Fibroblast of skin of scalp (primary cell): ENCODE measurements around the gene PPP1R3G.

ENCODE experiments used
- DNase-seq: peaks from one replicate; pipeline ENCODE4 v3.0.0-alpha.2; 2013

Gene PPP1R3G

DNA sequence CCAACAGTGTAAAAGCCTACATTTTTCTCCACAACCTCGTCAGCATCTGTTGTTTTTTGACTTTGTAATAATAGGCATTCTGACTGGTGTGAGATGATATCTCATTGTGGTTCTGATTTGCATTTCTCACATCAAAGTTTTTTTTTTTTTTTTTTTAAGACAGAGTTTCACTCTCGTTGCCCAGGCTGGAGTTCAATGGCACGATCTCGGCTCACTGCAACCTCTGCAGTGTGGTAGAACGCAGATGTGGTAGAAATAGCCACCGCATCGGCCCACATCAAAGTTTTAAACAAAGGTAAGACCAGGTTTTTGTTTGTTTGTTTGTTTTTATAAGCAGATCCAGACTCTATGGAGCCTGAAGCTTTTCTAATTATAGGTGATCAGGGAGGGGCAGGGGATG lies 12.7 kb upstream of the PPP1R3G start:
- DNase-seq: no peak

DNA sequence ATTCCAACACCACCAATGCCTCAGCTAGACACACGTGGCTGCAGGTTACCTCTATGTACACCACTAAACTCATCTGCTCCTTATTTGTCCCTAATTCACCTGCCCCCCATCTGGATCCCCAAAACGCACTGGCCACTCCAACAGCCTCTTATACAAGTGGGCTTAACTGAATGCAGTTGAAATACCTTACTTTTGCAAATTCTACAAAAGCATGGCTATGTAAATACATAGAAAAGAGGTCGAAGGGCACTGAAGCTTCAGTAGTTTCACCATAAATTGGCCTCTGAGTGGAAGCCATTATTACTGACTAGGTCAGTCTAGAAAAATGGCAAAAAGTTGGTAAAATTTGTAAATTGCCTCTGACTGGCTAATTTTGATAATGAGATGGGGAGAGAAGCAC lies 11.1 kb upstream of the PPP1R3G start:
- no peak for DNase-seq

GRCh38 chr6:5076931-5077330 lies 8.2 kb upstream of the PPP1R3G start:
- no peak for DNase-seq

- DNase-seq: no peak
Observed at GRCh38 chr6:5078121-5078669, 6.9 kb upstream of the PPP1R3G start.

- no peak for DNase-seq
Observed at GRCh38 chr6:5079692-5080091, 5.4 kb upstream of the PPP1R3G start.

GRCh38 chr6:5080574-5080973 lies 4.6 kb upstream of the PPP1R3G start:
- no peak for DNase-seq

DNA sequence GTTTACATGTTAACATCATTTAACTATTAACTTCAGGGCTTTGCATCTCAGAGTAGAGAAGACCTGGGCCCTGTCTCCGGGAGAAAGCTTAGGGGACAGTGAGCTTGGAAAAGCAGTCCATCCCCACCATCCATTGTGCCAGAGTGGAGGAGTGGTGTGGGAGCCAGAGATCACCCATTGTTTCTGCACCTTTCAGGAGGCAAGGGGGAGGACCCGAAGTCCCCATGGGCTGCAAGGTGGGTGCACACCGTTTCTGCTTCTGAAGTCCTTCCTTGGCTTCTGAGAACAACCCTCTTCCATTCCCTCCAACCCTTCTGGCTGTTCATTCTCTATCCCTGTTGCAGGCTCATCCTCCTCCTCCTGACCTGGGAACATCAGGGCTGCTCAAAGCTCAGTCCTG lies 4.0 kb upstream of the PPP1R3G start:
- no peak for DNase-seq

DNA sequence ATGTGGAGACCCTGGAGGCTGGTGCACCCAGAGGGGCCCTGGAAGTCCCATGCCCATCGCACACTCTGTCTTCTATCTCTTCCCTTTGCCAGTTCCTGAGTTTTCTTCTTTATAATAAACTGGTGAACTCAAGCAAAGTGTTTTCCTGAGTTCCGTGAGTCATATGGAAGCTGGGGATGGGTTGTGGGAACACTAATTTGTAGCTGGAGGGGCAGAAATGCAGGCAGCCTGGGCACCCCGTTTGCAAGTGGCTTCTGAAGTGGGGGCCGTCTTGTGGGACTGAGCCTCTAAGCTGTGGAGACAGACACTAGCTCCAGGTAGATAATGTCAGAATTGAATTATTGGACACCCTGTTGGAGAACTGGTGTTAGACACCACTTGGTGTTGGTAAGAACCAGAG lies 3.2 kb upstream of the PPP1R3G start:
- no peak for DNase-seq

DNA sequence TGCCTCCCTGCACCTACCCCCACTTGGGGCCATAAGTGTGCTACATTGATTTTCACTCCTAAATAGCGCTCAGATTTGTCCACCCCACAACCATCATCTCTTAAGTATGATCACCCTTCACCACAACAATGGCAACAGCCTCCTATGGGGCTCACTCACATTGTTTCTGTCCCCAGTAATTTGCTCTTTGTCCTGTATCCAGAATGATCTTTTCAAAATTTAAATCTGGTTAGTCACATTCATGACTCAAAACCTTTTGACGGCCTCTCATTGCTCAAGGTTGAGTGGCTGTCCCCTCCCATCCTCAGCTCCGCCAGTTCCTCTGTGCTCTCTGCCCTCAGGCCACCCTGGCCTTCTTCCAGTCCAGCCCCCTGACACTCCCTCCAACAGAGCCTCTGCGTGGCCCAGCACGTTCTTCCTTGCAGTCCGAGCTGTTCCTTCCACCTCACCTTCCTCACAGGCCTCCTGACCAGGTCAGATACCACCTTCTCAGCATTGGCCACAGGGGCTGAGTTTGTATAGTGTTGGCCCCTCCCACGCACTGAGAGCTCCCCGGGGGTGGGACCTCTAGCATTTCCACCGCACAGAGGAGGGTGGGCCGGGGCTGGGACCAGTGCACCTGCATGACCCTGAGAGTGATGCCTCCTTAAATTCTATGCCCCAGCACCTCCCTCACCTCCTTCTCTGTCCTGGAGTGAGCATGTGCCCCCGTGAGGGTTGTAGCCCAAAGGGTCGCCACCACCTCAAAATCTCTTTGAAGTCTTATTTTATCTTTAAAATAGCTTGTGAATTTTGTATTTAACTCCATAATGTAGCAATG lies 2.4 kb upstream of the PPP1R3G start:
- DNase-seq: peak; percentile 84

DNA sequence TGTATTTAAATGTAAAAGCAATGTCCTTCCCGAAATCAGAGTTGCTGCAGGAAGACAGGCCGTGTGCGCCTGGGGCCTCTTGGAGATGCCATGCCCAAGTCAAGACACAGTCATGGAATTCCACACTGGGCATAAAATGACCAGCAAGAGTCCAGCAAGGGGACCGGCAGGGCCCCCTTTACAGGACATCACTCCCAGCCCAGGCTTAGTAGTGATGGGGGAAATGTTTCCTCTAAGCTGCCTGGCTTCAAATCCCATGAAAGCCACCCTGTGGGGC lies 1.9 kb upstream of the PPP1R3G start:
- DNase-seq: no peak

DNA sequence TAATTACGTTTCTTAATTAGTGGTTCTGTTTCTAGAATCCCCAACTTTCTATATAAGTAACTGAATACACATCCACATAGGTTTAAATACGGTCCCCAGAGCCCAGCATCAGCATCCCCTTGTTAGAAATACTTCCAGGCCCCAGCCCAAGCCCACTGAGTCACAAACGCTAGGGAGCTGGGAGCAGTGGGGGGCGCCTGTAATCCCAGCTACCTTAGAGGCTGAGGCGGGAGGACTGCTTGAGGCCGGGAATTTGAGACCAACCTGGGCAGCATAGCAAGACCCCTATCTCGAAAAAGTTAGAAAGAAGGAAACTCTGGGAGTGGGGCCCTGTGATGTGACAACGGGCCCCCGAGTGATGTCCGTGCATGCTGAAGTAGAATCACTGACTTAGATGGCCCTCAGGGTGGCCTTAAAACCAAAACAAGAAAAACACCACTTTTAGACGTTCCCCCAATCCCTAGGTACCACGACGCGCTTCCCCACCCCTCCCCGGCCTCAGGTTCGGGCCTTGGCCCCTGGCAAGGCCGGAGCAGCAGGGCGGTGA lies 1.3 kb upstream of the PPP1R3G start:
- DNase-seq: no peak

- peak; percentile 29 for DNase-seq
Observed at GRCh38 chr6:5084360-5084780, 771 bp upstream of the PPP1R3G start.

GRCh38 chr6:5085648-5086293 lies 630 bp downstream of the PPP1R3G start:
- DNase-seq: peak; percentile 40

- DNase-seq: no peak
Observed at GRCh38 chr6:5086294-5086890, 1.3 kb downstream of the PPP1R3G start.

- DNase-seq: no peak
Observed at GRCh38 chr6:5087389-5087788, 2.2 kb downstream of the PPP1R3G start.

DNA sequence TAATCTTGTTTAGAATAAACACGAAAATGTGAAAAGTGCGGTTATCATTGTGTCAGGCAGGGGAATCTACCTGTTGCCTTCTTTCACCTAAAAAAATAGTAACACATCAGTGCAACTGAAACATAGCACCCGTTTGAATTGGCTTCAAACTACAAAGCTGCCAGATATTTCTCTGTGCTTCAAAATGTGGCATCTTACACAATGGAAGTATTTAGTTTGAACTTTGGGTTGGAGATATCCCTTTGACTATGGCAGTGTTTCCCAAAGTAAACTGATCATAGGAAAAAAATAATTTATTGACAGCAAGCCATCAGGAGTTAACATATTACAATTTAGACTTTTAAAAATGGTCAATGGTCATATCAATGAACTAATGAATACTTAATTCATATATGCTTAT lies 3.6 kb downstream of the PPP1R3G start:
- no peak for DNase-seq

GRCh38 chr6:5089481-5090438 lies 4.6 kb downstream of the PPP1R3G start:
- DNase-seq: no peak

DNA sequence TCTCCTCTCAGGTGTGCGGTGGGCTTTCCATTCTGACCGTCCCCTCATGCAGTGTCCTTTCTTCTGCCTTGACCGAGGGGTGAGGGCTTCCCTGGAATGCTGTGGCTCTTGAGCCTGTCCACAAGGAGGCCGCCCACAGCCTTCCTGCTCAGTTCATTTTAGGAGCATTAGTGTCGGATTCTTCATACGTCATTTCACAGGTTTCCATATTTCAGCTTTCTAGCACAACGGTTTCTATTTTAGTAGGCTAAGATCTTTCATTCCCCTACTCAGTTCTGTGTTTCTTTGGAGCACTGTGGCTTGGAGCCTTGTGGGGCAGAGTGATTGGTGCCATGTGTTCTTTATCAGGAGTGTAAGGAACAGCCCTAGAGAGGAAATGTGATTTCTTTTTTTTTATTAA lies 5.5 kb downstream of the PPP1R3G start:
- DNase-seq: no peak

GRCh38 chr6:5091210-5092069 lies 6.3 kb downstream of the PPP1R3G start:
- DNase-seq: no peak

DNA sequence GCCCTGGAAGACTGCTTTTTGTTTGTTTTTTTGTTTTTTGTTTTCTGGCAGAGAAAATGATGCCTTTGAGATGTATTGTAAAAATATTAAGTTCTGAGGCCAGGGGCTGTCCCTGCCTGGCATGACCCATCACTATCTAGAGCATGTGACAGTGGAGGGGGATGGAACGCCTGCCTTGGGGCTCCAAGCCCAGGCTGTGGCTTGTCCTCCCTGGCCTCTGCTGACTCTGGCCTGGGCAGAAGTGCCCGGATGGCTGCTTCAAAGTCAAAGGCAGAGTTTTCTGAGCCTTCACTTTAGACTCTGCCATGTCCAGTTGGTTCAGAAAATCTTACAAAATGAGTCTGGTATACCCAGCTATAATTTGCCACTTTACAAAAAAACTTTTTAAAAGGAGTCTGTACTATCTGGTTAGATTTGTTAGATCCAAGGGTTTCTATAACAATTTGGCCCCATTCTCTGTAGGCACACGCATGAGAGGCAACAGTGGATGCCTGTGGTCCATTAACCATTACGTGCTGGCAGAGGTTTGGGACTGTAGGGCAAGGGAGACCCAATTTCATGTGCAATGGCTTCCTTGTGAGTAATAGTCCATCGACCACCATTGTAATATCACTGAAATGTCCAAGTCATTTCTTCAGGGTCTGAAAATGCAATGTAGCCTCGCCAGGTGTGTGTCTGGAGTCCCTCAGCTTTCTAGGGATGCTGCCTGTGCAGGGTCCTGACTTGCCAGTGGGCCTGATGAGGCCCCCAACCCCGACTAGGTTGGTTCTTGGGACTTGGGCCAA lies 8.3 kb downstream of the PPP1R3G start:
- no peak for DNase-seq

GRCh38 chr6:5094327-5094726 lies 9.2 kb downstream of the PPP1R3G start:
- peak; percentile 90 for DNase-seq
